Activated naive CD8-positive, alpha-beta T cell treated with anti-CD3 and anti-CD28 coated beads for 36 hours (primary cell): ENCODE results near the gene CST9. TPM values are rescaled to one million over a fixed set of nuclear protein-coding genes. Genes with fewer than 3 reads are reported as not detected.
"Not testable (repeated sequence)": the region's sequence is repeated elsewhere in the genome, so short reads cannot be mapped to it uniquely, and the experiment has no call there.

Experiments
- DNase-seq: peaks from one replicate; pipeline ENCODE4 v3.0.0; 2021
- H3K27ac Mint-ChIP-seq: one replicate; pipeline ENCODE4 v1.8.0; 2022; ENCODE audit warnings: mild to moderate bottlenecking, moderate library complexity, mixed read lengths
- H3K27me3 Mint-ChIP-seq: one replicate; pipeline ENCODE4 v1.8.0; 2022; ENCODE audit warnings: mild to moderate bottlenecking, mixed read lengths
- H3K36me3 Mint-ChIP-seq: one replicate; pipeline ENCODE4 v1.8.0; 2021; ENCODE audit warnings: mild to moderate bottlenecking, mixed read lengths
- H3K4me1 Mint-ChIP-seq: one replicate; pipeline ENCODE4 v1.8.0; 2021; ENCODE audit warnings: mixed read lengths
- H3K4me3 Mint-ChIP-seq: one replicate; pipeline ENCODE4 v1.8.0; 2022; ENCODE audit warnings: mild to moderate bottlenecking, moderate library complexity, mixed read lengths
- H3K9me3 Mint-ChIP-seq: one replicate; pipeline ENCODE4 v1.8.0; 2022; ENCODE audit warnings: mixed read lengths
- total RNA-seq, 2 experiments: library from RNA; stranded (reverse); gene quantifications; one replicate each; pipeline ENCODE4 v1.2.3, GENCODE V29; 2021

Gene CST9
- total RNA-seq, 2 experiments from 2014 or later, result not detected

GRCh38 chr20:23631981-23632710 is 26.4 kb upstream of the CST9 start:
- H3K36me3 Mint-ChIP-seq, result no peaks in the 10 kb centered on the region

GRCh38 chr20:23631226-23631822 is 25.6 kb upstream of the CST9 start:
- Mint-ChIP-seq H3K4me3 (no peak overlapping the region), H3K9me3 (no peaks in the 10 kb centered on the region), H3K27me3 (peaks cover 15% of the 10 kb centered on the region), H3K36me3 (no peaks in the 10 kb centered on the region), H3K4me1 (no peaks in the 10 kb centered on the region), H3K27ac (no peak overlapping the region)
- no peak for DNase-seq

More at GRCh38 chr20:23631981-23632710, 26.4 kb upstream of the CST9 start:
- H3K9me3 Mint-ChIP-seq, result no peaks in the 10 kb centered on the region
- peaks cover 2% of the 10 kb centered on the region for H3K4me1 Mint-ChIP-seq
- H3K27ac Mint-ChIP-seq, result no peak overlapping the region
- H3K4me3 Mint-ChIP-seq, result no peak overlapping the region
- H3K27me3 Mint-ChIP-seq, result peaks cover 24% of the 10 kb centered on the region
- DNase-seq, result no peak

GRCh38 chr20:23630392-23630849 is 24.7 kb upstream of the CST9 start:
- peaks cover 10% of the 10 kb centered on the region for H3K27me3 Mint-ChIP-seq
- no peak overlapping the region for H3K27ac Mint-ChIP-seq
- H3K9me3 Mint-ChIP-seq, result no peaks in the 10 kb centered on the region
- H3K4me1 Mint-ChIP-seq, result no peaks in the 10 kb centered on the region
- no peak for DNase-seq
- no peaks in the 10 kb centered on the region for H3K36me3 Mint-ChIP-seq
- no peak overlapping the region for H3K4me3 Mint-ChIP-seq

GRCh38 chr20:23629542-23630391 is 24.1 kb upstream of the CST9 start:
- Mint-ChIP-seq H3K36me3 (no peaks in the 10 kb centered on the region), H3K4me3 (no peak overlapping the region), H3K27ac (no peak overlapping the region), H3K9me3 (no peaks in the 10 kb centered on the region), H3K27me3 (peaks cover 10% of the 10 kb centered on the region), H3K4me1 (no peaks in the 10 kb centered on the region)
- no peak for DNase-seq

GRCh38 chr20:23629017-23629541 is 23.4 kb upstream of the CST9 start:
- Mint-ChIP-seq H3K36me3 (no peaks in the 10 kb centered on the region), H3K27me3 (peaks cover 10% of the 10 kb centered on the region), H3K9me3 (no peaks in the 10 kb centered on the region), H3K4me3 (no peak overlapping the region), H3K4me1 (no peaks in the 10 kb centered on the region), H3K27ac (no peak overlapping the region)
- no peak for DNase-seq

GRCh38 chr20:23628402-23629016 is 22.8 kb upstream of the CST9 start:
- H3K27me3 Mint-ChIP-seq, result peaks cover 10% of the 10 kb centered on the region
- no peak for DNase-seq
- no peaks in the 10 kb centered on the region for H3K36me3 Mint-ChIP-seq
- H3K27ac Mint-ChIP-seq, result no peak overlapping the region
- H3K9me3 Mint-ChIP-seq, result no peaks in the 10 kb centered on the region
- no peaks in the 10 kb centered on the region for H3K4me1 Mint-ChIP-seq
- H3K4me3 Mint-ChIP-seq, result no peak overlapping the region

- peaks cover 10% of the 10 kb centered on the region for H3K27me3 Mint-ChIP-seq
- no peaks in the 10 kb centered on the region for H3K9me3 Mint-ChIP-seq
- no peak overlapping the region for H3K27ac Mint-ChIP-seq
- DNase-seq, result no peak
- H3K4me1 Mint-ChIP-seq, result no peaks in the 10 kb centered on the region
- no peaks in the 10 kb centered on the region for H3K36me3 Mint-ChIP-seq
- no peak overlapping the region for H3K4me3 Mint-ChIP-seq
These were observed 21.8 kb upstream of the CST9 start for GRCh38 chr20:23627501-23627900.

- H3K9me3 Mint-ChIP-seq, result no peaks in the 10 kb centered on the region
- no peaks in the 10 kb centered on the region for H3K36me3 Mint-ChIP-seq
- no peaks in the 10 kb centered on the region for H3K4me1 Mint-ChIP-seq
- no peak overlapping the region for H3K4me3 Mint-ChIP-seq
- H3K27me3 Mint-ChIP-seq, result peaks cover 13% of the 10 kb centered on the region
- no peak overlapping the region for H3K27ac Mint-ChIP-seq
- DNase-seq, result no peak
These were observed 20.4 kb upstream of the CST9 start for GRCh38 chr20:23626040-23626620.

GRCh38 chr20:23625236-23625964 is 19.7 kb upstream of the CST9 start:
- no peak overlapping the region for H3K27ac Mint-ChIP-seq
- H3K27me3 Mint-ChIP-seq, result peaks cover 14% of the 10 kb centered on the region
- H3K4me1 Mint-ChIP-seq, result no peaks in the 10 kb centered on the region
- H3K36me3 Mint-ChIP-seq, result no peaks in the 10 kb centered on the region
- H3K9me3 Mint-ChIP-seq, result no peaks in the 10 kb centered on the region
- H3K4me3 Mint-ChIP-seq, result no peak overlapping the region
- no peak for DNase-seq

GRCh38 chr20:23624324-23624691 is 18.6 kb upstream of the CST9 start:
- Mint-ChIP-seq H3K4me3 (no peak overlapping the region), H3K36me3 (no peaks in the 10 kb centered on the region), H3K9me3 (no peaks in the 10 kb centered on the region), H3K4me1 (no peaks in the 10 kb centered on the region), H3K27ac (no peak overlapping the region), H3K27me3 (peaks cover 14% of the 10 kb centered on the region)
- no peak for DNase-seq

GRCh38 chr20:23623666-23624323 is 18.1 kb upstream of the CST9 start:
- no peaks in the 10 kb centered on the region for H3K4me1 Mint-ChIP-seq
- no peak overlapping the region for H3K4me3 Mint-ChIP-seq
- H3K27ac Mint-ChIP-seq, result no peak overlapping the region
- H3K36me3 Mint-ChIP-seq, result no peaks in the 10 kb centered on the region
- H3K27me3 Mint-ChIP-seq, result peaks cover 13% of the 10 kb centered on the region
- DNase-seq, result no peak
- H3K9me3 Mint-ChIP-seq, result no peaks in the 10 kb centered on the region

GRCh38 chr20:23622839-23623343 is 17.2 kb upstream of the CST9 start:
- H3K27ac Mint-ChIP-seq, result no peak overlapping the region
- peaks cover 16% of the 10 kb centered on the region for H3K27me3 Mint-ChIP-seq
- H3K4me1 Mint-ChIP-seq, result no peaks in the 10 kb centered on the region
- H3K9me3 Mint-ChIP-seq, result no peaks in the 10 kb centered on the region
- no peaks in the 10 kb centered on the region for H3K36me3 Mint-ChIP-seq
- DNase-seq, result no peak
- no peak overlapping the region for H3K4me3 Mint-ChIP-seq

- not testable (repeated sequence) for H3K36me3 Mint-ChIP-seq, H3K4me3 Mint-ChIP-seq, H3K9me3 Mint-ChIP-seq, DNase-seq, H3K4me1 Mint-ChIP-seq, H3K27ac Mint-ChIP-seq
- H3K27me3 Mint-ChIP-seq, result peaks cover 16% of the 10 kb centered on the region
These were observed 16.7 kb upstream of the CST9 start for GRCh38 chr20:23622401-23622800.
